H1 (cell line): Measurements from ENCODE around the gene ANGPTL2. TPM values are rescaled to one million over a fixed set of nuclear protein-coding genes. Genes with fewer than 3 reads are reported as not detected.

Source experiments
- CTCF ChIA-PET: fragments of 300-600 bp; sonication (Branson Sonifier 250); formaldehyde crosslinking; loops from one replicate; lab custom pipeline; 2021; ENCODE audit not compliant: partially characterized antibody; lab: Charles Lee
- POLR2A ChIA-PET: fragments of 300-600 bp; sonication (Branson Sonifier 250); formaldehyde crosslinking; loops from one replicate; lab custom pipeline; 2021; ENCODE audit warnings: inconsistent platforms; ENCODE audit not compliant: partially characterized antibody; lab: Charles Lee
- DNase-seq, 2 experiments: peaks; one replicate each; pipeline versions ENCODE4 v3.0.0 to v3.0.0-alpha.2; 2010 to 2022; ENCODE audit warnings: low spot score in 2 of 2, low read depth in 1 of 2, mixed read lengths in 1 of 2
- FAIRE-seq: peaks from 2 replicates; lab custom pipeline; 2011; peaks lifted over from hg19 to GRCh38; lab: Jason Lieb, UNC
- H2AFZ ChIP-seq: 2 replicates; pipeline ENCODE4 v1.8.1; 2012; ENCODE audit warnings: low read length, inconsistent platforms
- H2AK5ac ChIP-seq: 2 replicates; pipeline ENCODE4 v1.6.1; 2013; ENCODE audit warnings: low read depth, low read length
- H2BK120ac ChIP-seq: replicated peaks from 2 replicates; pipeline ENCODE3; 2013; ENCODE audit warnings: low read depth, low read length, inconsistent platforms
- H2BK12ac ChIP-seq: 2 replicates; pipeline ENCODE4 v1.6.1; 2013; ENCODE audit warnings: low read depth, low read length
- H2BK15ac ChIP-seq: 2 replicates; pipeline ENCODE4 v1.6.1; 2013; ENCODE audit warnings: low read length
- H2BK20ac ChIP-seq: 2 replicates; pipeline ENCODE4 v1.6.1; 2013; ENCODE audit warnings: low read length
- H2BK5ac ChIP-seq: 2 replicates; pipeline ENCODE4 v1.6.1; 2013; ENCODE audit warnings: low read depth, low read length
- H3K14ac ChIP-seq: 2 replicates; pipeline ENCODE4 v1.6.1; 2013; ENCODE audit warnings: inconsistent platforms; ENCODE audit not compliant: insufficient read length
- H3K18ac ChIP-seq: 2 replicates; pipeline ENCODE4 v1.6.1; 2013; ENCODE audit warnings: low read length; ENCODE audit errors: extremely low read depth
- H3K23ac ChIP-seq: 2 replicates; pipeline ENCODE4 v1.6.1; 2013; ENCODE audit warnings: inconsistent platforms; ENCODE audit not compliant: insufficient read length
- H3K23me2 ChIP-seq: 2 replicates; pipeline ENCODE4 v1.6.1; 2013; ENCODE audit warnings: low read depth, low read length
- H3K27ac ChIP-seq: 2 replicates; pipeline ENCODE4 v1.6.1; 2011; ENCODE audit warnings: low read depth, low read length, inconsistent platforms
- H3K27me3 ChIP-seq, 4 experiments: replicated peaks in 1 of 4; 1 replicate in 1 of 4; 2 replicates in 3 of 4; pipeline versions ENCODE4 v1.6.1 to v1.8.1; 2011 to 2013; ENCODE audit warnings: low read length in 3 of 4, mild to moderate bottlenecking in 3 of 4, inconsistent platforms in 2 of 4, mixed read lengths in 2 of 4, moderate library complexity in 1 of 4; ENCODE audit not compliant: control insufficient read depth in 3 of 4, insufficient read depth in 3 of 4; ENCODE audit errors: extremely low read depth in 1 of 4
- H3K36me3 ChIP-seq, 4 experiments: 2 replicates each; pipeline versions ENCODE4 v1.6.1 to v1.8.1; 2011 to 2013; ENCODE audit warnings: mild to moderate bottlenecking in 4 of 4, low read length in 3 of 4, moderate library complexity in 2 of 4, control low read depth in 1 of 4, inconsistent platforms in 1 of 4; ENCODE audit not compliant: insufficient read depth in 4 of 4, control insufficient read depth in 2 of 4
- H3K4ac ChIP-seq: replicated peaks from 2 replicates; pipeline ENCODE3; 2013; ENCODE audit warnings: low read length, low read depth, mixed read lengths, inconsistent platforms; ENCODE audit not compliant: insufficient read length
- H3K4me1 ChIP-seq, 4 experiments: replicated peaks in 1 of 4; 1 replicate in 1 of 4; 2 replicates in 3 of 4; pipeline versions ENCODE4 v1.6.1 to v1.8.1; 2011 to 2013; ENCODE audit warnings: low read length in 3 of 4, inconsistent platforms in 2 of 4, mixed read lengths in 1 of 4; ENCODE audit not compliant: insufficient read depth in 4 of 4, control insufficient read depth in 3 of 4
- H3K4me2 ChIP-seq, 2 experiments: 2 replicates each; pipeline versions ENCODE4 v1.6.1 to v1.8.1; 2011 to 2013; ENCODE audit warnings: low read depth in 2 of 2, low read length in 2 of 2, control low read depth in 1 of 2, inconsistent platforms in 1 of 2, mild to moderate bottlenecking in 1 of 2; ENCODE audit not compliant: insufficient read depth in 1 of 2
- H3K4me3 ChIP-seq, 4 experiments: fragments of 200-600, 300-600 bp in 1 of 4; sonication (generic), shearing (Covaris generic), sonication (Bioruptor Twin) in 1 of 4; 2 replicates each; pipeline versions ENCODE4 v1.5.1 to v1.8.1; 2011 to 2016; ENCODE audit warnings: low read length in 4 of 4, low read depth in 3 of 4, control low read depth in 2 of 4, inconsistent platforms in 2 of 4, mild to moderate bottlenecking in 2 of 4, mixed read lengths in 1 of 4, moderate library complexity in 1 of 4; ENCODE audit not compliant: insufficient read depth in 2 of 4; ENCODE audit errors: extremely low read depth in 1 of 4
- H3K56ac ChIP-seq: replicated peaks from 2 replicates; pipeline ENCODE3; 2013; ENCODE audit warnings: low read depth, mild to moderate bottlenecking, mixed read lengths, low read length, inconsistent platforms; ENCODE audit not compliant: insufficient read length
- H3K79me1 ChIP-seq: 2 replicates; pipeline ENCODE4 v1.6.1; 2013; ENCODE audit warnings: low read depth, low read length, control low read depth
- H3K79me2 ChIP-seq, 2 experiments: 2 replicates each; pipeline versions ENCODE4 v1.6.1 to v1.8.1; 2012 to 2013; ENCODE audit warnings: low read length in 2 of 2, mild to moderate bottlenecking in 2 of 2, inconsistent platforms in 1 of 2; ENCODE audit not compliant: insufficient read depth in 2 of 2, control insufficient read depth in 1 of 2
- H3K9ac ChIP-seq, 4 experiments: replicated peaks in 1 of 4; 1 replicate in 1 of 4; 2 replicates in 3 of 4; pipeline versions ENCODE4 v1.6.1 to v1.8.1; 2011 to 2013; ENCODE audit warnings: low read depth in 3 of 4, low read length in 3 of 4, control low read depth in 2 of 4, mild to moderate bottlenecking in 2 of 4, moderate library complexity in 2 of 4, inconsistent platforms in 1 of 4; ENCODE audit errors: extremely low read depth in 1 of 4
- H3K9me3 ChIP-seq, 2 experiments: 2 replicates each; pipeline versions ENCODE4 v1.6.1 to v1.8.1; 2012 to 2013; ENCODE audit warnings: mild to moderate bottlenecking in 2 of 2, moderate library complexity in 2 of 2, control low read depth in 1 of 2, inconsistent platforms in 1 of 2, low read depth in 1 of 2, low read length in 1 of 2, mixed read lengths in 1 of 2; ENCODE audit not compliant: insufficient read depth in 2 of 2
- H4K20me1 ChIP-seq, 2 experiments: replicated peaks in 1 of 2; 2 replicates each; pipeline versions ENCODE3 to v1.8.1; 2011 to 2013; ENCODE audit warnings: inconsistent platforms in 2 of 2, low read length in 2 of 2, mild to moderate bottlenecking in 1 of 2; ENCODE audit not compliant: insufficient read depth in 2 of 2, control insufficient read depth in 1 of 2
- H4K5ac ChIP-seq: 2 replicates; pipeline ENCODE4 v1.6.1; 2013; ENCODE audit warnings: low read length, low read depth, mixed read lengths, inconsistent platforms; ENCODE audit not compliant: insufficient read length
- H4K8ac ChIP-seq: 2 replicates; pipeline ENCODE4 v1.8.0; 2013; ENCODE audit warnings: mild to moderate bottlenecking, moderate library complexity, low read length, inconsistent platforms; ENCODE audit not compliant: insufficient read depth; ENCODE audit errors: extremely low read depth
- H4K91ac ChIP-seq: replicated peaks from 2 replicates; pipeline ENCODE3; 2013; ENCODE audit warnings: low read length, mixed read lengths, inconsistent platforms; ENCODE audit not compliant: insufficient read length
- ATF2 ChIP-seq: IDR thresholded peaks from 2 replicates; pipeline ENCODE4 v1.6.1; 2012; ENCODE audit warnings: low read length, inconsistent platforms
- ATF3 ChIP-seq: IDR thresholded peaks from 2 replicates; pipeline ENCODE4 v1.6.1; 2011; ENCODE audit warnings: low read depth, mild to moderate bottlenecking, low read length; ENCODE audit not compliant: insufficient read depth
- BACH1 ChIP-seq: IDR thresholded peaks from 2 replicates; pipeline ENCODE4 v1.6.1; 2012; ENCODE audit warnings: low read length, improper control_type of control experiment
- BRCA1 ChIP-seq: IDR thresholded peaks from 2 replicates; pipeline ENCODE4 v1.6.1; 2012; ENCODE audit warnings: low read depth, low read length, improper control_type of control experiment
- CTBP2 ChIP-seq: IDR thresholded peaks from 2 replicates; pipeline ENCODE4 v1.7.0; 2011; ENCODE audit warnings: borderline replicate concordance, mild to moderate bottlenecking, moderate library complexity, mixed read lengths, low read length; ENCODE audit not compliant: insufficient read depth, insufficient read length
- GABPA ChIP-seq: IDR thresholded peaks from 2 replicates; pipeline ENCODE4 v1.6.1; 2011; ENCODE audit warnings: mild to moderate bottlenecking, low read length, moderate library complexity, borderline replicate concordance; ENCODE audit not compliant: insufficient read depth
- HDAC6 ChIP-seq: IDR thresholded peaks from one replicate; pipeline ENCODE4 v1.7.1; 2012; ENCODE audit warnings: low read depth, mild to moderate bottlenecking, inconsistent platforms, low read length, moderate library complexity
- KDM1A ChIP-seq: fragments of 200-600, 300-600 bp; sonication (generic); IDR thresholded peaks from 2 replicates; pipeline ENCODE4 v1.7.1; 2016; ENCODE audit warnings: mild to moderate bottlenecking, low read length, borderline replicate concordance
- KDM5A ChIP-seq: fragments of 200-600 bp; IDR thresholded peaks from 2 replicates; pipeline ENCODE4 v1.7.1; 2012; ENCODE audit warnings: mild to moderate bottlenecking, low read length, inconsistent platforms, mixed read lengths
- POLR2AphosphoS5 ChIP-seq: IDR thresholded peaks from 2 replicates; pipeline ENCODE4 v1.6.1; 2011; ENCODE audit warnings: low read depth, low read length
- RFX5 ChIP-seq: IDR thresholded peaks from 2 replicates; pipeline ENCODE4 v1.6.1; 2011; ENCODE audit warnings: low read depth, low read length, improper control_type of control experiment, borderline replicate concordance
- SP2 ChIP-seq: IDR thresholded peaks from 2 replicates; pipeline ENCODE4 v1.6.1; 2012; ENCODE audit warnings: mild to moderate bottlenecking, low read length, inconsistent platforms
- TBP ChIP-seq: IDR thresholded peaks from 2 replicates; pipeline ENCODE4 v1.6.1; 2011; ENCODE audit warnings: low read depth, low read length, improper control_type of control experiment
- WGBS, 2 experiments: shearing (Covaris generic) in 1 of 2; methylation state at CpG; one replicate each; pipeline versions ENCODE4 v1.1.6 to v1.1.7; 2013 to 2015; ENCODE audit warnings: low lambda C conversion rate in 2 of 2, mixed read lengths in 2 of 2, inconsistent platforms in 1 of 2, low coverage in 1 of 2, missing lambda C conversion rate in 1 of 2; ENCODE audit not compliant: insufficient replicate concordance in 2 of 2, insufficient coverage in 1 of 2, insufficient read length in 1 of 2; ENCODE audit errors: extremely low coverage in 1 of 2, missing lambda C conversion rate in 1 of 2; 5-methylcytosine and 5-hydroxymethylcytosine counted together
- polyA plus RNA-seq, 7 experiments: library from polyadenylated mRNA; depleted of rRNA in 3 of 7; stranded (reverse) in 5 of 7; unstranded in 2 of 7; fragments of >200 nt in 5 of 7; fragments of 200-250 nt in 2 of 7; gene quantifications; 1 replicate in 5 of 7; 2 replicates in 1 of 7; 4 replicates in 1 of 7; pipeline versions ENCODE4 v1.2.1 to v1.2.3, GENCODE V29; 2011 to 2013; ENCODE audit warnings: missing spikeins in 2 of 7, mixed read lengths in 2 of 7
- total RNA-seq: library from RNA; stranded (reverse); fragmentation: NEBNext Ultra II Directional; extraction: Animal tissue kit (Norgen Biotek cat#: 25700); gene quantifications from 2 replicates; pipeline ENCODE4 v1.2.1, GENCODE V29; 2021

ANGPTL2 gene
- total and polyA plus RNA-seq, 2 of the 8 experiments (the other 6 are each of a cell fraction or from before 2014, with no cell fraction given): 9.0 to 10.6 TPM

GRCh38 chr9:127166111-127166510 is 43.7 kb upstream of the ANGPTL2 start:
- H4K91ac ChIP-seq: no peak overlapping the region
- H3K79me2 ChIP-seq: no peaks in the 10 kb centered on the region
- no peaks in the 10 kb centered on the region for H4K20me1 ChIP-seq
- no peak for FAIRE-seq
- H3K9me3 ChIP-seq: no peaks in the 10 kb centered on the region
- no peak overlapping the region for H2BK120ac ChIP-seq
- 94% methylated on average over 5 of the region's 5 CpGs; no CpG with 5 or more reads in 1 of the 2 experiments for WGBS, 2 experiments
- no peaks in the 10 kb centered on the region for H3K23me2 ChIP-seq
- H3K18ac ChIP-seq: no peak overlapping the region
- H3K79me1 ChIP-seq: no peaks in the 10 kb centered on the region
- H2BK5ac ChIP-seq: no peak overlapping the region
- H2BK15ac ChIP-seq: no peak overlapping the region
- no peak overlapping the region for H2AK5ac ChIP-seq
- ChIA-PET POLR2A (no interaction called here), CTCF (interaction anchor here (0.6 to 1.8 kb wide), 7 partner anchors 17 to 316 kb away, joined by 3 to 5 read pairs (median 3); no protein-coding TSS in a partner anchor)
- no peak for DNase-seq
- no peaks in the 10 kb centered on the region for H3K27me3 ChIP-seq
- H4K8ac ChIP-seq: no peak overlapping the region
- H3K9ac ChIP-seq: no peak overlapping the region
- H3K4ac ChIP-seq: no peak overlapping the region
- no peak overlapping the region for H4K5ac ChIP-seq
- H3K27ac ChIP-seq: no peak overlapping the region
- H3K23ac ChIP-seq: no peak overlapping the region
- no peak overlapping the region for H3K56ac ChIP-seq
- H2BK12ac ChIP-seq: no peak overlapping the region
- peaks cover 0 to 6% (median 1%) of the 10 kb centered on the region in 4 experiments; a peak in 2 of 7 replicates for H3K4me1 ChIP-seq
- H2AFZ ChIP-seq: no peak overlapping the region
- H3K14ac ChIP-seq: no peak overlapping the region
- no peak overlapping the region for H2BK20ac ChIP-seq
- no peak overlapping the region for H3K4me2 ChIP-seq
- no peak overlapping the region for H3K4me3 ChIP-seq
- no peaks in the 10 kb centered on the region; a peak in 2 of 8 replicates for H3K36me3 ChIP-seq
- TF ChIP-seq RFX5 (no peak), GABPA (no peak), ATF2 (no peak), TBP (no peak), KDM5A (no peak), BACH1 (no peak), ATF3 (no peak), BRCA1 (no peak), KDM1A (no peak), POLR2AphosphoS5 (no peak), SP2 (no peak), HDAC6 (no peak), CTBP2 (no peak)
